Right atrium auricular region (tissue), 2 donors: ENCODE results near the gene CDC123. TPM values are rescaled to one million over a fixed set of nuclear protein-coding genes. Genes with fewer than 3 reads are reported as not detected.
"Not testable (repeated sequence)": the region's sequence is repeated elsewhere in the genome, so short reads cannot be mapped to it uniquely, and the experiment has no call there.

Experiments used
- DNase-seq: peaks from one replicate; pipeline ENCODE4 v3.0.0-alpha.2; 2019; ENCODE audit warnings: low spot score
- H3K27ac ChIP-seq, 2 donors: fragments of 200-600 bp; sonication (generic); 1 replicate in 1 of 2; 2 replicates in 1 of 2; pipeline ENCODE4 v1.5.1; 2016 to 2019
- H3K27me3 ChIP-seq, 2 donors: fragments of 200-600 bp; sonication (generic); one replicate each; pipeline versions ENCODE4 v1.5.1 to v1.6.0; 2017 to 2019
- H3K36me3 ChIP-seq: fragments of 200-600 bp; sonication (generic); one replicate; pipeline ENCODE4 v1.5.1; 2016
- H3K4me1 ChIP-seq, 2 donors: fragments of 200-600 bp; sonication (generic); one replicate each; pipeline versions ENCODE4 v1.5.1 to v1.6.0; 2017 to 2019
- H3K4me3 ChIP-seq, 2 donors: fragments of 200-600 bp; sonication (generic); 1 replicate in 1 of 2; 2 replicates in 1 of 2; pipeline ENCODE4 v1.5.1; 2017 to 2019; ENCODE audit warnings: mild to moderate bottlenecking in 1 of 2, moderate library complexity in 1 of 2
- H3K9me3 ChIP-seq, 2 donors: fragments of 200-600 bp; sonication (generic); one replicate each; pipeline ENCODE4 v1.5.1; 2019
- CTCF ChIP-seq, 2 donors: fragments of 200-600 bp; sonication (generic); IDR thresholded peaks; one replicate each; pipeline ENCODE4 v1.5.1; 2019; ENCODE audit warnings: antibody characterized with exemption in 2 of 2
- total RNA-seq, 2 donors: library from RNA; depleted of rRNA; stranded (reverse); fragments of >200 nt; gene quantifications; one replicate each; pipeline ENCODE4 v1.1.0, GENCODE V29; 2016

CDC123 gene
- total RNA-seq, 2 donors from 2014 or later = 49.2 to 57.0 TPM

DNA sequence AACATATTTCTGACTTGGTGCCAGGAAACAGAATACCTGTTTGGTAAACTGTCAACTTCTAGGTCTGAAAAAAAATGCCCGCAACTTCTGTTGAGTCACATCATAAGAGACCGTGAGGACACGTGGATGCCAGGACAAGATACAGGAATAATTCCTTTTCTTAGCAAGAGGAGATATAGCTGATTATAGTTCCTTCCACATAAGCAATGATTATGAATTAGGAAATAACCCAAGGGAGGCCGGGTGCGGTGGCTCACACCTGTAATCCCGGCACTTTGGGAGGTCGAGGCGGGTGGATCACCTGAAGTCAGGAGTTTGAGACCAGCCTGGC lies 75.2 kb downstream of the CDC123 start:
- H3K4me1 ChIP-seq = peaks cover 0 to 7% of the 10 kb centered on the region in 2 donors
- no peaks in the 10 kb centered on the region for H3K27me3 ChIP-seq
- no peak for DNase-seq
- H3K36me3 ChIP-seq = no peaks in the 10 kb centered on the region
- H3K9me3 ChIP-seq = no peaks in the 10 kb centered on the region
- no peak for TF ChIP-seq CTCF (IDR thresholded peaks at IDR 0.05)
- H3K4me3 ChIP-seq = no peak overlapping the region
- peak overlapping the region; percentile 57 to 79 for H3K27ac ChIP-seq

- not testable (repeated sequence) for H3K27ac ChIP-seq, DNase-seq, H3K27me3 ChIP-seq, H3K4me3 ChIP-seq, H3K9me3 ChIP-seq, H3K36me3 ChIP-seq, H3K4me1 ChIP-seq
These were observed 81.9 kb downstream of the CDC123 start for GRCh38 chr10:12277862-12278261.

DNA sequence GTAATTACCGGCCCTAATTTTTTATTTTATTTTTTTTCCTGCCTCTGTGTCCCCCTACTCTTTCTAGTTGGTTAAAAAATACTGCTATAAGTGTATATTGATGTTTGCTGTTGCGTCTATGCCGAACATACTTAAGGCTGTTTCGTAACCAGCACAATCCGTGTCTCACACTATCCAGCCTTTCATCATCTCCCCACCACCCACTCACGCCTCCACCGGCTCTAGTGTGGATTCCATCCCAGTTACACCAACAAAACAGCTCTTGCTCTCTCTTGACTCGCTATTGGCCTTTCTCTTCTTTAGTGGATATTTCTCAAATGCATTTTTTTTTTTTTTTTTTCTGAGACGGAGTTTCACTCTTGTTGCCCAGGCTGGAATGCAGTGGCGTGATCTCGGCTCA lies 83.3 kb downstream of the CDC123 start:
- Histone ChIP-seq H3K36me3 (no peaks in the 10 kb centered on the region), H3K27ac (no peak overlapping the region), H3K4me3 (no peak overlapping the region), H3K27me3 (no peaks in the 10 kb centered on the region), H3K4me1 (no peaks in the 10 kb centered on the region), H3K9me3 (no peaks in the 10 kb centered on the region)
- no peak for TF ChIP-seq CTCF (IDR thresholded peaks at IDR 0.05)
- no peak for DNase-seq

GRCh38 chr10:12287772-12288171 lies 91.8 kb downstream of the CDC123 start:
- Histone ChIP-seq H3K27me3 (no peaks in the 10 kb centered on the region), H3K4me3 (no peak overlapping the region), H3K4me1 (no peaks in the 10 kb centered on the region), H3K9me3 (no peaks in the 10 kb centered on the region), H3K36me3 (no peaks in the 10 kb centered on the region), H3K27ac (no peak overlapping the region)
- DNase-seq = no peak
- TF ChIP-seq CTCF (IDR thresholded peaks at IDR 0.05) = no peak

DNA sequence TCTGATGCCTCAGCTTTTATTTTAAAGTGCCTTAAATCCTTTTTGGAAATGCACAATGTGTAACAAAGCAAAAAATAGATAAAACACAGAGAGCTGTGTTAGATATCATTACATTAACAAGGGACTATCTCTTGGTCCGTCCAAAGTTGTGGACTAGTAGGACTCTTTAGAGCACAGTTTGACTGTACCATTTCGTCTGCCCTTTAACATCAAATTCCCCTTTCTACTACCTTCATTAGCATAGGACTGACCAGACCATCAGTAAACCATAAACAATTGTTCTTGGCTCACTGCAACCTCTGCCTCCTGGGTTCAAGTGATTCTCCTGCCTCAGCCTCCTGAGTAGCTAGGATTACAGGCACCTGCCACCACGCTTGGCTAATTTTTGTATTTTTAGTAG lies 101.8 kb downstream of the CDC123 start:
- DNase-seq, H3K9me3 ChIP-seq, H3K27me3 ChIP-seq, H3K4me1 ChIP-seq, H3K36me3 ChIP-seq, H3K27ac ChIP-seq, H3K4me3 ChIP-seq: not testable (repeated sequence)

- H3K36me3 ChIP-seq = no peaks in the 10 kb centered on the region
- no peak for DNase-seq
- H3K4me1 ChIP-seq = no peaks in the 10 kb centered on the region
- H3K9me3 ChIP-seq = no peaks in the 10 kb centered on the region
- no peak overlapping the region for H3K4me3 ChIP-seq
- no peak for TF ChIP-seq CTCF (IDR thresholded peaks at IDR 0.05)
- no peak overlapping the region for H3K27ac ChIP-seq
- H3K27me3 ChIP-seq = no peaks in the 10 kb centered on the region
These were observed 103.4 kb downstream of the CDC123 start for GRCh38 chr10:12299222-12299965.

Other genes starting within 250 kb of the CDC123 start
- 10 to 100 TPM; 11.8 to 13.1 TPM for gene UPF2, start 153.4 kb upstream of the CDC123 start, total RNA-seq
- 10 to 100 TPM; 18.4 to 23.6 TPM for gene DHTKD1, start 127.2 kb upstream of the CDC123 start, total RNA-seq
- 10 to 100 TPM; 12.2 to 12.4 TPM for gene SEC61A2, start 66.5 kb upstream of the CDC123 start, total RNA-seq
- gene NUDT5, start 297 bp upstream of the CDC123 start, total RNA-seq = 10 to 100 TPM; 10.8 to 12.8 TPM
- gene CAMK1D, start 153.4 kb downstream of the CDC123 start, total RNA-seq = 10 to 100 TPM; 24.5 to 27.2 TPM